Hematopoietic multipotent progenitor cell treated with erythropoietin and hydrocortisone succinate and interleukin-3 and kit ligand, for 4 days (in vitro differentiated cells): Measurements from ENCODE around the gene FBXL16.

Source experiments
- DNase-seq: peaks from one replicate; pipeline ENCODE4 v3.0.0-alpha.2; 2015

FBXL16 gene

GRCh38 chr16:660132-660458 lies 45.5 kb downstream of the FBXL16 start:
- DNase-seq, result no peak

- no peak for DNase-seq
Measured at GRCh38 chr16:659618-660017, 46.0 kb downstream of the FBXL16 start.

- DNase-seq, result no peak
Measured at GRCh38 chr16:658679-659571, 46.7 kb downstream of the FBXL16 start.

- DNase-seq, result no peak
Measured at GRCh38 chr16:657487-657886, 48.1 kb downstream of the FBXL16 start.

- DNase-seq, result no peak
Measured at GRCh38 chr16:654034-654433, 51.6 kb downstream of the FBXL16 start.

GRCh38 chr16:652454-653305 lies 52.9 kb downstream of the FBXL16 start:
- no peak for DNase-seq

- no peak for DNase-seq
Measured at GRCh38 chr16:651844-652243, 53.8 kb downstream of the FBXL16 start.

- peak; percentile 61 for DNase-seq
Measured at GRCh38 chr16:649631-650030, 56.0 kb downstream of the FBXL16 start.

- DNase-seq, result peak; percentile 98
Measured at GRCh38 chr16:648781-649589, 56.6 kb downstream of the FBXL16 start, which contains the start of gene WDR90. Gene WDR90, plus strand, starts transcription at chr16:649365. Its CDS starts 52 bp downstream, at chr16:649417.

- DNase-seq, result peak; percentile 78
Measured at GRCh38 chr16:648071-648780, 57.4 kb downstream of the FBXL16 start.

GRCh38 chr16:647173-647902 lies 58.3 kb downstream of the FBXL16 start:
- no peak for DNase-seq

- DNase-seq, result no peak
Measured at GRCh38 chr16:646679-647172, 58.9 kb downstream of the FBXL16 start.

GRCh38 chr16:645852-646678 lies 59.5 kb downstream of the FBXL16 start:
- no peak for DNase-seq

- DNase-seq, result no peak
Measured at GRCh38 chr16:644556-644955, 61.0 kb downstream of the FBXL16 start.

GRCh38 chr16:643050-643368 lies 62.6 kb downstream of the FBXL16 start:
- no peak for DNase-seq
